ENCODE results near the gene LIPA.
A peak's percentile ranks its signal among the peaks of the same experiment; 100 is the strongest.

The LIPA gene

GRCh38 chr10:89215511-89215910 lies 36.1 kb downstream of the LIPA start:
- H3K9me3 ChIP-seq (ENCODE audit: control insufficient read depth, low read length): no peaks in the 10 kb centered on the region
- peaks cover 3% of the 10 kb centered on the region for H3K4me1 ChIP-seq
- no peaks in the 10 kb centered on the region for H3K79me2 ChIP-seq
- no peak overlapping the region for H2AFZ ChIP-seq
- H3K36me3 ChIP-seq (ENCODE audit: control insufficient read depth, insufficient read depth, low read length): no peaks in the 10 kb centered on the region
- H3K4me3 ChIP-seq (ENCODE audit: low read depth, low read length): no peak overlapping the region
- no peak for TF ChIP-seq CTCF (IDR thresholded peaks at IDR 0.05)
- H3K27ac ChIP-seq: no peak overlapping the region
- no peak overlapping the region for H3K9ac ChIP-seq
- no peak overlapping the region for H3K4me2 ChIP-seq (ENCODE audit: low read length)
- H3K27me3 ChIP-seq (ENCODE audit: control insufficient read depth, insufficient read depth, low read length): no peaks in the 10 kb centered on the region

- H3K36me3 ChIP-seq (ENCODE audit: control insufficient read depth, insufficient read depth, low read length): no peaks in the 10 kb centered on the region
- no peak overlapping the region for H3K27ac ChIP-seq
- H3K4me3 ChIP-seq (ENCODE audit: low read depth, low read length): no peak overlapping the region
- no peak overlapping the region for H2AFZ ChIP-seq
- no peaks in the 10 kb centered on the region for H3K9me3 ChIP-seq (ENCODE audit: control insufficient read depth, low read length)
- H3K4me2 ChIP-seq (ENCODE audit: low read length): no peak overlapping the region
- H3K27me3 ChIP-seq (ENCODE audit: control insufficient read depth, insufficient read depth, low read length): no peaks in the 10 kb centered on the region
- no peak for TF ChIP-seq CTCF (IDR thresholded peaks at IDR 0.05)
- H3K79me2 ChIP-seq: no peaks in the 10 kb centered on the region
- H3K4me1 ChIP-seq: peaks cover 3% of the 10 kb centered on the region
- H3K9ac ChIP-seq: no peak overlapping the region
Measured at GRCh38 chr10:89214566-89215165, 36.9 kb downstream of the LIPA start.

- peak; percentile 58 for TF ChIP-seq CTCF (IDR thresholded peaks at IDR 0.05)
- Histone ChIP-seq H3K36me3 (ENCODE audit: control insufficient read depth, insufficient read depth, low read length) (no peaks in the 10 kb centered on the region), H3K79me2 (no peaks in the 10 kb centered on the region), H3K9ac (no peak overlapping the region), H3K27ac (no peak overlapping the region), H3K4me2 (ENCODE audit: low read length) (no peak overlapping the region), H3K27me3 (ENCODE audit: control insufficient read depth, insufficient read depth, low read length) (no peaks in the 10 kb centered on the region), H3K9me3 (ENCODE audit: control insufficient read depth, low read length) (no peaks in the 10 kb centered on the region), H3K4me3 (ENCODE audit: low read depth, low read length) (no peak overlapping the region), H3K4me1 (peaks cover 3% of the 10 kb centered on the region), H2AFZ (no peak overlapping the region)
Measured at GRCh38 chr10:89213191-89213808, 38.3 kb downstream of the LIPA start.

- no peaks in the 10 kb centered on the region for H3K79me2 ChIP-seq
- TF ChIP-seq CTCF (IDR thresholded peaks at IDR 0.05): no peak
- H3K27ac ChIP-seq: no peak overlapping the region
- H3K4me2 ChIP-seq (ENCODE audit: low read length): no peak overlapping the region
- H3K36me3 ChIP-seq (ENCODE audit: control insufficient read depth, insufficient read depth, low read length): no peaks in the 10 kb centered on the region
- H3K9ac ChIP-seq: no peak overlapping the region
- no peak overlapping the region for H3K4me3 ChIP-seq (ENCODE audit: low read depth, low read length)
- H3K27me3 ChIP-seq (ENCODE audit: control insufficient read depth, insufficient read depth, low read length): no peaks in the 10 kb centered on the region
- no peaks in the 10 kb centered on the region for H3K9me3 ChIP-seq (ENCODE audit: control insufficient read depth, low read length)
- H2AFZ ChIP-seq: no peak overlapping the region
- H3K4me1 ChIP-seq: peaks cover 7% of the 10 kb centered on the region
Measured at GRCh38 chr10:89210794-89211425, 40.7 kb downstream of the LIPA start.

Measured in parathyroid adenoma (tissue), 2 donors.